MM.1S (cell line): ENCODE measurements around the gene TAF1D.

ENCODE experiments used
- DNase-seq: peaks from one replicate; pipeline ENCODE4 v3.0.0-alpha.2; 2015
- H2AFZ ChIP-seq: fragments of 300-600 bp; sonication (generic); 2 replicates; pipeline ENCODE4 v1.6.0; 2016; ENCODE audit warnings: antibody characterized with exemption, low read length
- H3F3A ChIP-seq: fragments of 300-600 bp; sonication (generic); 2 replicates; pipeline ENCODE4 v1.6.1; 2016; ENCODE audit warnings: mild to moderate bottlenecking, antibody characterized with exemption, low read length, moderate library complexity, mixed read lengths; ENCODE audit not compliant: insufficient read depth
- H3K27ac ChIP-seq: fragments of 300-600 bp; sonication (generic); 2 replicates; pipeline ENCODE4 v1.5.1; 2016; ENCODE audit warnings: mild to moderate bottlenecking, low read length
- H3K27me3 ChIP-seq: fragments of 300-600 bp; sonication (generic); replicated peaks from 2 replicates; pipeline ENCODE4 v1.6.0; 2016; ENCODE audit warnings: low read length; ENCODE audit not compliant: insufficient read depth
- H3K36me3 ChIP-seq: fragments of 300-600 bp; sonication (generic); replicated peaks from 2 replicates; pipeline ENCODE4 v1.6.1; 2016; ENCODE audit warnings: mild to moderate bottlenecking, low read length, mixed read lengths; ENCODE audit not compliant: insufficient read depth
- H3K4me1 ChIP-seq: fragments of 300-600 bp; sonication (generic); 2 replicates; pipeline ENCODE4 v1.6.1; 2016; ENCODE audit warnings: low read length, mixed read lengths
- H3K4me2 ChIP-seq: fragments of 300-600 bp; sonication (generic); 2 replicates; pipeline ENCODE4 v1.6.0; 2016; ENCODE audit warnings: low read depth, low read length
- H3K4me3 ChIP-seq: fragments of 300-600 bp; sonication (generic); 2 replicates; pipeline ENCODE4 v1.5.1; 2016; ENCODE audit warnings: low read length, mixed read lengths
- H3K79me2 ChIP-seq: fragments of 300-600 bp; sonication (generic); 2 replicates; pipeline ENCODE4 v1.6.1; 2016; ENCODE audit warnings: mixed run types, low read length, mixed read lengths
- H3K9ac ChIP-seq: fragments of 300-600 bp; sonication (generic); 2 replicates; pipeline ENCODE4 v1.6.1; 2016; ENCODE audit warnings: low read length, mixed read lengths
- H3K9me2 ChIP-seq: fragments of 300-600 bp; sonication (generic); replicated peaks from 2 replicates; pipeline ENCODE4 v1.6.1; 2016; ENCODE audit warnings: mild to moderate bottlenecking, low read length, mixed read lengths; ENCODE audit not compliant: insufficient read depth
- H3K9me3 ChIP-seq: fragments of 300-600 bp; sonication (generic); replicated peaks from 2 replicates; pipeline ENCODE4 v1.6.1; 2016; ENCODE audit warnings: mild to moderate bottlenecking, low read length, mixed read lengths; ENCODE audit not compliant: insufficient read depth
- H4K20me1 ChIP-seq: fragments of 300-600 bp; sonication (generic); 2 replicates; pipeline ENCODE4 v1.6.1; 2016; ENCODE audit warnings: mild to moderate bottlenecking, low read length, moderate library complexity, mixed read lengths; ENCODE audit not compliant: insufficient read depth
- CTCF ChIP-seq: fragments of 300-600 bp; sonication (generic); IDR thresholded peaks from 2 replicates; pipeline ENCODE4 v1.5.1; 2016; ENCODE audit warnings: antibody characterized with exemption, low read length, mixed read lengths
- EZH2 ChIP-seq: fragments of 300-600 bp; sonication (generic); optimal IDR thresholded peaks from 2 replicates; pipeline ENCODE3; 2017; ENCODE audit warnings: low read depth, mild to moderate bottlenecking, antibody characterized with exemption, low read length, mixed read lengths
- EZH2phosphoT487 ChIP-seq: fragments of 300-600 bp; sonication (generic); IDR thresholded peaks from 2 replicates; pipeline ENCODE4 v1.6.1; 2018; ENCODE audit warnings: antibody characterized with exemption, low read length

TAF1D gene

GRCh38 chr11:93694557-93694956, 46.7 kb downstream of the TAF1D start:
- no peaks in the 10 kb centered on the region for H3K4me1 ChIP-seq
- no peak for DNase-seq
- no peaks in the 10 kb centered on the region for H3F3A ChIP-seq
- no peaks in the 10 kb centered on the region for H3K9me3 ChIP-seq
- no peaks in the 10 kb centered on the region for H3K9me2 ChIP-seq
- H4K20me1 ChIP-seq = no peaks in the 10 kb centered on the region; the same call in 1 of the 2 replicates
- no peak overlapping the region for H3K9ac ChIP-seq
- no peak overlapping the region for H2AFZ ChIP-seq
- no peak overlapping the region for H3K4me2 ChIP-seq
- no peak overlapping the region for H3K4me3 ChIP-seq
- H3K27me3 ChIP-seq = no peaks in the 10 kb centered on the region
- TF ChIP-seq EZH2phosphoT487 = no peak
- no peak for TF ChIP-seq EZH2
- no peak for TF ChIP-seq CTCF
- H3K27ac ChIP-seq = no peak overlapping the region
- peaks cover 9% of the 10 kb centered on the region; the same call in 1 of the 2 replicates for H3K36me3 ChIP-seq
- peaks cover 4% of the 10 kb centered on the region; the same call in 1 of the 2 replicates for H3K79me2 ChIP-seq

GRCh38 chr11:93694109-93694508, 47.2 kb downstream of the TAF1D start:
- no peaks in the 10 kb centered on the region for H3K9me2 ChIP-seq
- no peaks in the 10 kb centered on the region for H3F3A ChIP-seq
- H3K27me3 ChIP-seq = no peaks in the 10 kb centered on the region
- no peak overlapping the region for H3K27ac ChIP-seq
- no peak overlapping the region for H3K4me3 ChIP-seq
- no peak overlapping the region for H3K4me2 ChIP-seq
- H3K36me3 ChIP-seq = peaks cover 7% of the 10 kb centered on the region; the same call in 1 of the 2 replicates
- no peaks in the 10 kb centered on the region for H3K4me1 ChIP-seq
- DNase-seq = no peak
- H3K79me2 ChIP-seq = peaks cover 8% of the 10 kb centered on the region; the same call in 1 of the 2 replicates
- no peak overlapping the region for H3K9ac ChIP-seq
- TF ChIP-seq EZH2 = no peak
- no peak for TF ChIP-seq CTCF
- no peak for TF ChIP-seq EZH2phosphoT487
- H4K20me1 ChIP-seq = no peaks in the 10 kb centered on the region; the same call in 1 of the 2 replicates
- H3K9me3 ChIP-seq = no peaks in the 10 kb centered on the region
- H2AFZ ChIP-seq = no peak overlapping the region

- Histone ChIP-seq H3K36me3 (peaks cover 15% of the 10 kb centered on the region), H3K9me3 (no peaks in the 10 kb centered on the region), H2AFZ (no peak overlapping the region), H3K27me3 (no peaks in the 10 kb centered on the region), H3K4me1 (no peaks in the 10 kb centered on the region), H3K27ac (no peak overlapping the region), H3K9me2 (no peaks in the 10 kb centered on the region), H3K4me3 (no peak overlapping the region), H3F3A (no peaks in the 10 kb centered on the region), H3K9ac (no peak overlapping the region), H4K20me1 (no peaks in the 10 kb centered on the region; the same call in 1 of the 2 replicates), H3K79me2 (peaks cover 16% of the 10 kb centered on the region; the same call in 1 of the 2 replicates), H3K4me2 (no peak overlapping the region)
- TF ChIP-seq CTCF = no peak
- TF ChIP-seq EZH2 = no peak
- TF ChIP-seq EZH2phosphoT487 = no peak
- no peak for DNase-seq
Measured at GRCh38 chr11:93689240-93689639, 52.1 kb downstream of the TAF1D start.
